ENCODE results near the gene CATSPERD. TPM values are rescaled to one million over a fixed set of nuclear protein-coding genes. Genes with fewer than 3 reads are reported as not detected.

The CATSPERD gene
- total RNA-seq, 1 donor from 2014 or later, result not detected

DNA sequence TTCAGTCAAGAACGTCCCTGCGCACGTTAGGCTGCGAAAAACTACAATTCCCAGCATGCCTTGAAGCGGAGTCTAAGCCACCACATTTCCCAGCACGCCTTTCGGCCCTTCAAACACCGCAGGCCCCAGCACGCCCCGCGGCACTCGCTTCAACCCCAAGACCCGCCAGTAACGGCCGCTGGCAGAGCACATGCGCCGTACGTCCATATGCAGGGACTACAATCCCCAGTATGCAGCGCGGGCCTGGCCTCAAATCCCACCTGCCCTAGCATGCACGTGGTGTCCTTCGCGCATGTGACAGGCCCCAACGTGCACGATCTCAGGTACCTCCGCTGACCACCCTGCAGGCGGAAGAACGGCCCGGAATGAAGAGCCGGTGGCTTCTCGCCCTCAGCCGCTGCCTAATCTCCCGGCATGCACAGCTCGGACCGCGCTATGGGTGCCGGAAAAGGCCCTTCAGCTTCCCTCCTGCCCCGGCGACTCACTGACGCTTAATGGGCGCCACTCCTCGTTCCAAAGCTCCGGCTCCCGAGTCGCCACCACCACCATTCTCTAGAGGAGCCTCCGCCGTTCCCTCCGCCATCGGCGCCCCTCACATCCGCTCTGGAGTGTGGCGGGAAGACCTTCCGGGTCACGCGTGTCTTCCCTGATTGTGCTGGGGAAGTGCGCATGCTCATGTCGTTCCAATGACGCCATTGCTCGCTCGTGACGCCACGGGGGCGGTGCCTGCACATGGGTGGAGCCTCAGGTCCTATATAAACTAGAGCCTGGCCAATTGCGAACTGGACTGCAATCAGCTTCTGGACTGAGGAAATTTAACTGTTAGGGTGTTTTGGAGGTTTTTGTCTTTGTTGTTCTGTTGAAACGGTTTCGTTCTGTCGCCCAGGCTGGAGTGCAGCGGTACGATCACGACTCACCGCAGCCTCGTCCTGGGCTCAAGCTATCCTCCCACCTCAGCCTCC is 70.4 kb downstream of the CATSPERD start, which contains the start of gene DUS3L:
TSS of gene DUS3L (minus strand) at position 605 of the 962 bp plus-strand sequence. CDS start at position 583, 22 bp downstream.
- Histone ChIP-seq H4K20me1 (ENCODE audit: insufficient read depth, low read length) (peaks cover 7% of the 10 kb centered on the region), H3K9ac (ENCODE audit: low read length) (peak within 1 kb of the TSS; percentile 93), H3K4me2 (ENCODE audit: low read length) (peak within 1 kb of the TSS; percentile 86), H3K9me3 (ENCODE audit: insufficient read depth, low read depth, low read length) (no peaks in the 10 kb centered on the region), H3K4me1 (ENCODE audit: insufficient read depth, low read length) (peaks cover 7% of the 10 kb centered on the region), H2AFZ (ENCODE audit: low read depth, low read length) (peak within 1 kb of the TSS; percentile 89), H3K27ac (ENCODE audit: low read depth, low read length) (peak within 1 kb of the TSS; percentile 91), H3K36me3 (ENCODE audit: insufficient read depth, low read length) (peaks cover 5% of the 10 kb centered on the region), H3K4me3 (ENCODE audit: insufficient read depth, low read depth, low read length) (peak within 1 kb of the TSS; percentile 76), H3K27me3 (ENCODE audit: insufficient read depth, low read length) (no peaks in the 10 kb centered on the region), H3K79me2 (ENCODE audit: insufficient read depth, low read length) (peaks cover 9% of the 10 kb centered on the region)
- peak; percentile 96 for DNase-seq (ENCODE audit: low read depth)
- Mint-ChIP-seq H3K4me3 (ENCODE audit: unreplicated experiment) (peak within 1 kb of the TSS; percentile 98), H3K27ac (ENCODE audit: unreplicated experiment) (peak within 1 kb of the TSS; percentile 99), H3K27me3 (ENCODE audit: low read depth, unreplicated experiment) (no peaks in the 10 kb centered on the region), H3K4me1 (ENCODE audit: low read depth, unreplicated experiment) (peaks cover 5% of the 10 kb centered on the region), H3K9me3 (ENCODE audit: unreplicated experiment) (peaks cover 2% of the 10 kb centered on the region), H3K36me3 (ENCODE audit: low read depth, unreplicated experiment) (peaks cover 9% of the 10 kb centered on the region)
- FAIRE-seq, result peak; percentile 55
- no peak for TF ChIP-seq EZH2 (IDR thresholded peaks at IDR 0.05; ENCODE audit: insufficient read depth, low read length)
- TF ChIP-seq CTCF (IDR thresholded peaks at IDR 0.05; ENCODE audit: insufficient read depth, low read depth, low read length), result no peak

DNA sequence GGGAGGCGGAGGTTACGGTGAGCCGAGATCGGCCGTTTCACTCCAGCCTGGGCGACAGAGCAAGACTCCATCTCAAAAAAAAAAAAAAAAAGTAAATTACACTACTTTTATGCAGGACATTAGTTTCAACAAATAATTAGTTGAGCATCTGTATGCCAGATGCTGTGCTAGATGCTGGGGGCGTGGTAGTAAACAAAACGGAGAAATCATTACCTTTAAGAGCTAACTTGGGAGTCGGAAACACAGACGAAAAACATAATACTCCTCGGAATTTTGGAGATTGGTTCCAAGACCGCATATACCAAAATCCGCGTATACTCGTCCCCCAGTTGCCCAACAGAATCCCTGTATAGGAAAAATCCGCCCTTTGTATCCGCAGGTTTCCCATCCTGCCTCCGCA is 71.8 kb downstream of the CATSPERD start:
- H3K79me2 ChIP-seq (ENCODE audit: insufficient read depth, low read length), result peaks cover 9% of the 10 kb centered on the region
- no peak overlapping the region for H3K27ac ChIP-seq (ENCODE audit: low read depth, low read length)
- H3K9me3 ChIP-seq (ENCODE audit: insufficient read depth, low read depth, low read length), result no peaks in the 10 kb centered on the region
- no peak overlapping the region for H3K4me3 ChIP-seq (ENCODE audit: insufficient read depth, low read depth, low read length)
- H2AFZ ChIP-seq (ENCODE audit: low read depth, low read length), result no peak overlapping the region
- H4K20me1 ChIP-seq (ENCODE audit: insufficient read depth, low read length), result peaks cover 7% of the 10 kb centered on the region
- no peaks in the 10 kb centered on the region for H3K27me3 ChIP-seq (ENCODE audit: insufficient read depth, low read length)
- peaks cover 2% of the 10 kb centered on the region for H3K9me3 Mint-ChIP-seq (ENCODE audit: unreplicated experiment)
- peaks cover 6% of the 10 kb centered on the region for H3K27me3 Mint-ChIP-seq (ENCODE audit: low read depth, unreplicated experiment)
- DNase-seq (ENCODE audit: low read depth) (no peak), FAIRE-seq (no peak)
- H3K4me2 ChIP-seq (ENCODE audit: low read length), result no peak overlapping the region
- no peak overlapping the region for H3K4me3 Mint-ChIP-seq (ENCODE audit: unreplicated experiment)
- TF ChIP-seq CTCF (IDR thresholded peaks at IDR 0.05; ENCODE audit: insufficient read depth, low read depth, low read length) (no peak), EZH2 (IDR thresholded peaks at IDR 0.05; ENCODE audit: insufficient read depth, low read length) (no peak)
- peaks cover 5% of the 10 kb centered on the region for H3K36me3 ChIP-seq (ENCODE audit: insufficient read depth, low read length)
- H3K36me3 Mint-ChIP-seq (ENCODE audit: low read depth, unreplicated experiment), result peaks cover 7% of the 10 kb centered on the region
- peaks cover 5% of the 10 kb centered on the region for H3K4me1 Mint-ChIP-seq (ENCODE audit: low read depth, unreplicated experiment)
- peaks cover 7% of the 10 kb centered on the region for H3K4me1 ChIP-seq (ENCODE audit: insufficient read depth, low read length)
- no peak overlapping the region for H3K9ac ChIP-seq (ENCODE audit: low read length)
- H3K27ac Mint-ChIP-seq (ENCODE audit: unreplicated experiment), result no peak overlapping the region
